Muscle of leg (tissue), 11 donors: Measurements from ENCODE around the gene CTNNA2. TPM values are rescaled to one million over a fixed set of nuclear protein-coding genes. Genes with fewer than 3 reads are reported as not detected.
"Not testable (repeated sequence)": the region's sequence is repeated elsewhere in the genome, so short reads cannot be mapped to it uniquely, and the experiment has no call there.

Experiments
- DNase-seq: peaks from one replicate; pipeline ENCODE4 v3.0.0; 2013
- H3K27ac ChIP-seq: one replicate; pipeline ENCODE4 v1.5.1; 2013; ENCODE audit warnings: mild to moderate bottlenecking, low read length, control low read depth
- H3K27me3 ChIP-seq: one replicate; pipeline ENCODE4 v1.6.1; 2013; ENCODE audit warnings: low read length; ENCODE audit not compliant: control insufficient read depth, insufficient read depth
- H3K36me3 ChIP-seq: one replicate; pipeline ENCODE4 v1.6.1; 2013; ENCODE audit warnings: low read length; ENCODE audit not compliant: control insufficient read depth, insufficient read depth
- H3K4me1 ChIP-seq: one replicate; pipeline ENCODE4 v1.6.1; 2013; ENCODE audit warnings: low read length; ENCODE audit not compliant: control insufficient read depth, insufficient read depth
- H3K4me3 ChIP-seq: one replicate; pipeline ENCODE4 v1.5.1; 2013; ENCODE audit warnings: low read length, control low read depth
- H3K9me3 ChIP-seq: replicated peaks from 2 replicates; pipeline ENCODE4 v1.6.1; 2013; ENCODE audit warnings: low read depth, low read length; ENCODE audit not compliant: control insufficient read depth
- WGBS: methylation state at CpG from one replicate; pipeline ENCODE4 v1.1.5; 2013; ENCODE audit warnings: missing lambda C conversion rate; ENCODE audit not compliant: insufficient coverage; 5-methylcytosine and 5-hydroxymethylcytosine counted together
- polyA plus RNA-seq, 8 donors: library from polyadenylated mRNA; unstranded; fragments of 120-200 nt; gene quantifications; one replicate each; pipeline versions ENCODE4 v1.2.1 to v1.2.3, GENCODE V29; 2013; ENCODE audit warnings: inconsistent platforms in 1 of 8, low replicate concordance in 1 of 8; ENCODE audit not compliant: insufficient read length in 8 of 8, insufficient read depth in 1 of 8
- total RNA-seq: library from RNA; stranded (reverse); fragments of 120-200 nt; gene quantifications from one replicate; pipeline ENCODE4 v1.2.4, GENCODE V29; 2013

The CTNNA2 gene
- total and polyA plus RNA-seq, 9 donors: 0.28 to 1.0 (median 0.69) TPM

DNA sequence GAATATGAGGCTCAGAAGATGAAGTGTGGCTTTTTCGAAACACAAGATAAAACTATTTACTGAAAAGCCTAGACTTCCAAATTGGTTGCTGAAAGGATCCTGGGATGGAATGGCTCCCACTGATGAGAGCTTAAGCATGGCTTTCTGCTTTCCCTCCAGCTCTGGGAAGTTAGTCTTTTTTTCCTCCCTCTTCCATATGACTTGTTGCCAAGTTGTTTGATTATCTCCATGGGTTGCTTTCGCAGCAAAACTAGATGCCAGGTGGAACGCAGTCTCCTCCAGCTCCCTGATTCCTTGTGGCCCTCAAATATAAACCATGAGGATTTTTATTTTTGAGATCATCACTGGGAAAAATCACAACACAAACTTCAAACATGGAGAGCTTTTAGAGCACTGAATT, 515.2 kb downstream of the CTNNA2 start:
- H3K4me3 ChIP-seq: no peak overlapping the region
- WGBS: no CpG with 5 or more reads among the region's 3 CpGs
- no peak for DNase-seq
- no peaks in the 10 kb centered on the region for H3K4me1 ChIP-seq
- H3K9me3 ChIP-seq: no peaks in the 10 kb centered on the region
- no peaks in the 10 kb centered on the region for H3K27me3 ChIP-seq
- H3K27ac ChIP-seq: no peak overlapping the region
- H3K36me3 ChIP-seq: no peaks in the 10 kb centered on the region

GRCh38 chr2:80028584-80028983, 515.7 kb downstream of the CTNNA2 start:
- H3K27ac ChIP-seq: no peak overlapping the region
- H3K27me3 ChIP-seq: no peaks in the 10 kb centered on the region
- no peaks in the 10 kb centered on the region for H3K9me3 ChIP-seq
- no peak overlapping the region for H3K4me3 ChIP-seq
- H3K4me1 ChIP-seq: no peaks in the 10 kb centered on the region
- no peaks in the 10 kb centered on the region for H3K36me3 ChIP-seq
- no peak for DNase-seq

DNA sequence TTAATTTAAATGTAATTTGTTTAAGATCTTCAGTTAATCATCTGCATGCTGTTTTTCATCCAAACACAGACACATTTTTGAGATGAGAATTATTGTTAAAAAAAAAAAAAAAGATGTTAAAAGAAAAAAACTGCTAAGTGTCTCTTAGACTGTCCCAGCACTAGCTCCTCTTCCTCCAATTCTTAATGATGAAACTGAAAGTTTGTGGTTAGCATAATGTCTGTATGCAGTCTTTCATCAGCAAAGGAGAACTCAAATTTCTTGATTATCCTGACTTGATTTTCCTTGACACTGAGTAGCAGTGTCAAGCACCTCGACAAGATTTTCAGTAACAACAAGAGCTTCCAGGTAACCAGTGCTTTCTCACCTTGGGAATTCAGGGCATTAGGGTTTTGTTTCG, 517.3 kb downstream of the CTNNA2 start:
- Histone ChIP-seq H3K4me1 (no peaks in the 10 kb centered on the region), H3K36me3 (no peaks in the 10 kb centered on the region), H3K27me3 (no peaks in the 10 kb centered on the region), H3K9me3 (no peaks in the 10 kb centered on the region), H3K27ac (no peak overlapping the region), H3K4me3 (no peak overlapping the region)
- no CpG with 5 or more reads among the region's 2 CpGs for whole genome bisulfite sequencing
- DNase-seq: no peak

DNA sequence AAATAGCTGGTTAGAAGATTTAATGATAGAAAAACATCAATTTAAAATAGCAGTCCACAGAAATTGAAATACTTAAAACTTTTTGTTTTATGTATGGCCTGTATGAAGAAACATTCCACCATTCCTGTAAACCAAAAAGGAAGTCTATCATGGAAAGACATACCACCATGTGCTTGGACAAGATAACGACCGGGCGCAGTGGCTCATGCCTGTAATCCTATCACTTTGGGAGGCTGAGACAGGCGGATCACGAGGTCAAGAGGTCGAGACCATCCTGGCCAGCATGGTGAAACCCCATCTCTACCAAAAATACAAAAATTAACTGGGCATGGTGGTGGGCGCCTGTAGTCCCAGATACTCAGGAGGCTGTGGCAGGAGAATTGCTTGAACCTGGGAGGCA, 519.8 kb downstream of the CTNNA2 start:
- no CpG with 5 or more reads among the region's 7 CpGs for WGBS
- H3K4me1 ChIP-seq, H3K9me3 ChIP-seq, DNase-seq, H3K27me3 ChIP-seq, H3K27ac ChIP-seq, H3K36me3 ChIP-seq, H3K4me3 ChIP-seq: not testable (repeated sequence)

DNA sequence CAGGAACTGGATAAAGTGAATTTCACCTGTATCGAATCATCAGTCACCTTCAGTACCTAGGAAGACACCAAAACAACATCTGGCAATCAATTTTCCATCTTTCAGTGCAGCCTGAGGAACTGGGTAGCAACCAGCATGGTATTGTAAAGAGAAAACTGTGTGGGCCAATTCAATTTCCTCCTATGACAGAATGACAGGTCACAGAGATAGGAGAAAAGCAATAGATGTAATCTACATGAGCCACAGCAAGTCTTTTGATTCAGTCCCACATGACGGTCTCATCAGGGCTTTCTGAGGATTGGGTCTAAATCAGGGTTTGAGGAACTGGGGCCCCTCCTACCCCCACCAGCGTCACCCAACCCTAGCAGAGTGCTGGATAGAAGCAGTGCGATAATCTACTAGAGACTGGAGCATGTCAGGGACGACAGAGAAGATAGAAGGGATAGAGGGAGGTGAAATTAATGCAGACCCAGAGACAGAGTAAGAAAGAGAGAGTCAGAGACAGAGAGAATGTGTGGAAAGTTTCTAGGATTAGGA, 523.0 kb downstream of the CTNNA2 start:
- Histone ChIP-seq H3K9me3 (no peaks in the 10 kb centered on the region), H3K36me3 (no peaks in the 10 kb centered on the region), H3K4me3 (no peak overlapping the region), H3K27ac (no peak overlapping the region), H3K27me3 (no peaks in the 10 kb centered on the region), H3K4me1 (no peaks in the 10 kb centered on the region)
- no peak for DNase-seq
- WGBS: 64% methylated on average over 3 of the region's 5 CpGs

GRCh38 chr2:80037310-80037709, 524.5 kb downstream of the CTNNA2 start:
- Histone ChIP-seq H3K4me1 (no peaks in the 10 kb centered on the region), H3K9me3 (no peaks in the 10 kb centered on the region), H3K27me3 (no peaks in the 10 kb centered on the region), H3K27ac (no peak overlapping the region), H3K36me3 (no peaks in the 10 kb centered on the region), H3K4me3 (no peak overlapping the region)
- no peak for DNase-seq
- 83% methylated on average over 1 of the region's 4 CpGs for WGBS

DNA sequence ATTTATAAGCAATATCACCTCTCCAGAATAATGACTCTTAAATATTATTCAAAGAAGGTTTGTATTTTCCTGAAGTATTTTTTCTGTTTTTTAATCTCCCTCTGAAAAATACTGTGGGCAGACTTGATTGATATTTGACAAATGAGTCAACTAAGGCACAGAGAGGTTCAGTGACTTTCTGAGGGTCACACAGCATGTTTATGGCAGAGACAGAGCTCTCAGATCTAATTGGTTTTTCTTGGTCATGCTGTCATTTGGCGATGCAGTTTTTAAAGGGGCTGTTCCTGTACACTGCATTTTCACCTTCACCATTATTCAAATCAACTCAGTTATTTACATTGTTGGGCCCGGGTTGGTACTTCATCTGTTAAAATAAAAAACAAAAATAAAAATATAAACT, 527.4 kb downstream of the CTNNA2 start:
- no peak for DNase-seq
- H3K36me3 ChIP-seq: no peaks in the 10 kb centered on the region
- no peaks in the 10 kb centered on the region for H3K4me1 ChIP-seq
- no peaks in the 10 kb centered on the region for H3K9me3 ChIP-seq
- no peak overlapping the region for H3K27ac ChIP-seq
- H3K4me3 ChIP-seq: no peak overlapping the region
- H3K27me3 ChIP-seq: no peaks in the 10 kb centered on the region
- no CpG with 5 or more reads among the region's 2 CpGs for WGBS

- no peak overlapping the region for H3K27ac ChIP-seq
- no CpG with 5 or more reads among the region's 2 CpGs for WGBS
- H3K4me1 ChIP-seq: no peaks in the 10 kb centered on the region
- H3K36me3 ChIP-seq: no peaks in the 10 kb centered on the region
- H3K27me3 ChIP-seq: no peaks in the 10 kb centered on the region
- H3K9me3 ChIP-seq: no peaks in the 10 kb centered on the region
- H3K4me3 ChIP-seq: no peak overlapping the region
- DNase-seq: no peak
These were observed 529.8 kb downstream of the CTNNA2 start for GRCh38 chr2:80042635-80043034.

DNA sequence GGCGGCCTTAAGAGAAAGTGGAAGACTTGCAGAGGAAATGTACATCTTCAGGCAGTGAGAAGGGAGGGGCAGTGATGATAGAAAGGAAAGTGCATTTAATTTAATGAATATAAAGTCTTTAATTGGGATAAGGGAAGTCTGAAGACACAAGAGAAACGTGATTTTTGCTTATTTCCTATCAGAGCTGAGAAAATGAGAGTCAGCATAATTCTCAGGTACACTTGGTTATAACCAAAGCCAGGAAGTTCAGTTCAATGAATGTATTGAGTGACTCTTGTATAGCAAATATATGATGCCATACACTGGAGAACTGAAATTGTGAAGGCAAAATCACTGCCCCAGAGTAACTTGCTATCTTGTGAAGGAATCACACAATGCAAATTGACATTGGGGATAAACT, 535.4 kb downstream of the CTNNA2 start:
- Histone ChIP-seq H3K27me3 (no peaks in the 10 kb centered on the region), H3K27ac (no peak overlapping the region), H3K4me1 (no peaks in the 10 kb centered on the region), H3K4me3 (no peak overlapping the region), H3K9me3 (no peaks in the 10 kb centered on the region), H3K36me3 (no peaks in the 10 kb centered on the region)
- WGBS: 80% methylated on average over 1 of the region's 2 CpGs
- no peak for DNase-seq

GRCh38 chr2:80050246-80050645, 537.4 kb downstream of the CTNNA2 start:
- no peak overlapping the region for H3K4me3 ChIP-seq
- H3K27ac ChIP-seq: no peak overlapping the region
- no peaks in the 10 kb centered on the region for H3K36me3 ChIP-seq
- H3K27me3 ChIP-seq: no peaks in the 10 kb centered on the region
- no peaks in the 10 kb centered on the region for H3K9me3 ChIP-seq
- no peak for DNase-seq
- WGBS: 13% methylated on average over 2 of the region's 6 CpGs
- no peaks in the 10 kb centered on the region for H3K4me1 ChIP-seq
